A549 (cell line): Measurements from ENCODE around the gene CACNB1. TPM values are rescaled to one million over a fixed set of nuclear protein-coding genes. Genes with fewer than 3 reads are reported as not detected.
A peak's percentile ranks its signal among the peaks of the same experiment; 100 is the strongest.

Source experiments
- ATAC-seq, 2 experiments: fragments of 200-7000 bp in 1 of 2; fragments of >200 bp in 1 of 2; cut with Nextera tagmentation in 1 of 2; cut with Tn5 transposase in 1 of 2; 3 replicates each; pipeline versions ENCODE4 v1.8.0 to v1.9.1; 2018 to 2020; ENCODE audit warnings: mild to moderate bottlenecking in 1 of 2, moderate library complexity in 1 of 2
- CTCF ChIA-PET: fragments of 300-600 bp; sonication (Branson Sonifier 250); formaldehyde crosslinking; extraction: SDS; loops from one replicate; lab custom pipeline; 2021; ENCODE audit warnings: antibody characterized with exemption, inconsistent platforms; lab: Yijun Ruan, JAX
- POLR2A ChIA-PET: fragments of 350-600 bp; formaldehyde crosslinking; extraction: SDS; loops from one replicate; lab custom pipeline; 2021; ENCODE audit warnings: antibody characterized with exemption, inconsistent platforms; lab: Yijun Ruan, JAX
- DNase-seq, 2 experiments: peaks; one replicate each; pipeline versions ENCODE4 v3.0.0 to v3.0.0-alpha.2; 2011 to 2016; ENCODE audit warnings: low read depth in 1 of 2, low spot score in 1 of 2
- FAIRE-seq: peaks from 2 replicates; lab custom pipeline; 2011; peaks lifted over from hg19 to GRCh38; lab: Jason Lieb, UNC
- H3K27ac ChIP-seq, 2 experiments: fragments of >200 bp; sonication (Bioruptor Twin); formaldehyde crosslinking; 3 replicates each; pipeline ENCODE4 v1.5.1; 2016 to 2017
- H3K4me1 ChIP-seq: fragments of >200 bp; sonication (Bioruptor Twin); formaldehyde crosslinking; 3 replicates; pipeline ENCODE4 v1.6.1; 2016
- H3K4me2 ChIP-seq: fragments of >200 bp; sonication (Bioruptor Twin); formaldehyde crosslinking; 3 replicates; pipeline ENCODE4 v1.6.1; 2016
- H3K4me3 ChIP-seq: fragments of >200 bp; sonication (Bioruptor Twin); formaldehyde crosslinking; 3 replicates; pipeline ENCODE4 v1.5.1; 2016
- H3K9me3 ChIP-seq: fragments of >200 bp; sonication (Bioruptor Twin); formaldehyde crosslinking; 3 replicates; pipeline ENCODE4 v1.6.1; 2016
- BHLHE40 ChIP-seq: IDR thresholded peaks from 2 replicates; pipeline ENCODE4 v1.6.1; 2012; ENCODE audit warnings: low read depth, low read length, inconsistent platforms
- CBX8 ChIP-seq: fragments of 200-600 bp; sonication (generic); IDR thresholded peaks from 2 replicates; pipeline ENCODE4 v1.6.1; 2016
- CEBPB ChIP-seq, 2 experiments: fragments of >200 bp in 1 of 2; sonication (Bioruptor Twin) in 1 of 2; formaldehyde crosslinking in 1 of 2; IDR thresholded peaks; 2 replicates each; pipeline ENCODE4 v1.6.1; 2012 to 2016
- CHD2 ChIP-seq: fragments of 150-350 bp; IDR thresholded peaks from 2 replicates; pipeline ENCODE4 v1.6.1; 2014; ENCODE audit warnings: low read length; ENCODE audit not compliant: partially characterized antibody
- CTCF ChIP-seq: fragments of >200 bp; sonication (Bioruptor Twin); formaldehyde crosslinking; IDR thresholded peaks from 3 replicates; pipeline ENCODE4 v1.5.1; 2016
- EHF ChIP-seq: fragments of 250-450 bp; sonication (Bioruptor Pico); IDR thresholded peaks from 2 replicates; pipeline ENCODE4 v1.5.0; 2020; ENCODE audit warnings: mild to moderate bottlenecking
- ESRRA ChIP-seq: fragments of 150-350 bp; IDR thresholded peaks from 2 replicates; pipeline ENCODE4 v1.6.1; 2014; ENCODE audit warnings: mild to moderate bottlenecking, low read length, borderline replicate concordance
- FOSB ChIP-seq: fragments of 250-450 bp; sonication (Bioruptor Pico); IDR thresholded peaks from 2 replicates; pipeline ENCODE4 v1.5.0; 2020; ENCODE audit warnings: mild to moderate bottlenecking, moderate library complexity
- FOSL2 ChIP-seq, 2 experiments: fragments of 450-650 bp in 1 of 2; fragments of >200 bp in 1 of 2; sonication (Bioruptor Twin) in 1 of 2; formaldehyde crosslinking; IDR thresholded peaks; 2 replicates each; pipeline versions ENCODE4 v1.5.0 to v1.6.1; 2016 to 2020; ENCODE audit warnings: mild to moderate bottlenecking in 1 of 2, moderate library complexity in 1 of 2
- GATA3 ChIP-seq: IDR thresholded peaks from 2 replicates; pipeline ENCODE4 v1.6.1; 2012; ENCODE audit warnings: borderline replicate concordance
- HES2 ChIP-seq: fragments of >200 bp; sonication (Bioruptor Twin); formaldehyde crosslinking; IDR thresholded peaks from 2 replicates; pipeline ENCODE4 v1.6.1; 2016
- HMGXB4 ChIP-seq: fragments of 250-450 bp; sonication (Bioruptor Pico); IDR thresholded peaks from 2 replicates; pipeline ENCODE4 v1.5.0; 2021; ENCODE audit warnings: mild to moderate bottlenecking, moderate library complexity, borderline replicate concordance
- HOXA7 ChIP-seq: fragments of 250-450 bp; sonication (Bioruptor Pico); IDR thresholded peaks from 2 replicates; pipeline ENCODE4 v1.5.0; 2020; ENCODE audit warnings: mild to moderate bottlenecking, moderate library complexity
- JUN ChIP-seq, 2 experiments: fragments of >200 bp; sonication (Bioruptor Twin); formaldehyde crosslinking; IDR thresholded peaks; 2 replicates in 1 of 2; 3 replicates in 1 of 2; pipeline ENCODE4 v1.6.1; 2016 to 2017
- KDM1A ChIP-seq: fragments of 200-600 bp; sonication (generic); IDR thresholded peaks from 2 replicates; pipeline ENCODE4 v1.6.1; 2016; ENCODE audit warnings: low read depth, mild to moderate bottlenecking
- MYC ChIP-seq: IDR thresholded peaks from 2 replicates; pipeline ENCODE4 v1.6.1; 2012; ENCODE audit warnings: mild to moderate bottlenecking, inconsistent platforms, low read length, improper control_type of control experiment, borderline replicate concordance
- NFE2L2 ChIP-seq: fragments of 150-350 bp; conservative IDR thresholded peaks from 2 replicates; pipeline ENCODE4 v1.6.1; 2014; ENCODE audit warnings: low read length
- NR3C1 ChIP-seq: fragments of >200 bp; sonication (Bioruptor Twin); formaldehyde crosslinking; IDR thresholded peaks from 3 replicates; pipeline ENCODE4 v1.6.1; 2017
- PBX3 ChIP-seq: IDR thresholded peaks from 2 replicates; pipeline ENCODE4 v1.6.1; 2012
- POLR2A ChIP-seq: IDR thresholded peaks from 2 replicates; pipeline ENCODE4 v1.6.1; 2012; ENCODE audit warnings: mild to moderate bottlenecking, low read length
- RCOR1 ChIP-seq: fragments of 150-350 bp; IDR thresholded peaks from 2 replicates; pipeline ENCODE4 v1.6.1; 2014; ENCODE audit warnings: antibody characterized with exemption, low read length, low read depth
- REST ChIP-seq: fragments of 200-600 bp; sonication (generic); IDR thresholded peaks from 2 replicates; pipeline ENCODE4 v1.6.1; 2016; ENCODE audit warnings: antibody characterized with exemption, mild to moderate bottlenecking, moderate library complexity
- SMC3 ChIP-seq: fragments of >200 bp; sonication (Bioruptor Twin); formaldehyde crosslinking; IDR thresholded peaks from 3 replicates; pipeline ENCODE4 v1.6.1; 2018; ENCODE audit warnings: inconsistent platforms
- SREBF2 ChIP-seq: fragments of 450-650 bp; IDR thresholded peaks from 2 replicates; pipeline ENCODE4 v1.6.1; 2014; ENCODE audit warnings: mild to moderate bottlenecking, moderate library complexity
- TP53 ChIP-seq: fragments of 250-450 bp; sonication (Bioruptor Pico); IDR thresholded peaks from 2 replicates; pipeline ENCODE4 v1.5.0; 2021; ENCODE audit warnings: mild to moderate bottlenecking, moderate library complexity
- ZC3H11A ChIP-seq: fragments of 450-650 bp; IDR thresholded peaks from 2 replicates; pipeline ENCODE4 v1.6.1; 2014; ENCODE audit warnings: antibody characterized with exemption, mild to moderate bottlenecking
- ZNF302 ChIP-seq: fragments of 250-450 bp; sonication (Bioruptor Pico); IDR thresholded peaks from 2 replicates; pipeline ENCODE4 v1.9.0; 2021; ENCODE audit warnings: inconsistent platforms, mild to moderate bottlenecking, moderate library complexity
- WGBS: methylation state at CpG from one replicate; pipeline ENCODE4 v1.1.6; 2017; ENCODE audit errors: missing lambda C conversion rate; 5-methylcytosine and 5-hydroxymethylcytosine counted together
- polyA plus RNA-seq, 4 experiments: library from polyadenylated mRNA; depleted of rRNA in 3 of 4; stranded (reverse); fragments of >200 nt; fragmentation: RNase III in 1 of 4; extraction: RNeasy Plus Mini Kit Qiagen cat#74134 plus additional on column Dnase treatment in 1 of 4; gene quantifications; 2 replicates in 3 of 4; 3 replicates in 1 of 4; pipeline ENCODE4 v1.2.3, GENCODE V29; 2011 to 2017

Gene CACNB1
- polyA plus RNA-seq, 2 of the 4 experiments (the other 2 are of a cell fraction) = 3.6 to 3.9 TPM

GRCh38 chr17:39153599-39154051, 43.8 kb downstream of the CACNB1 start:
- WGBS = 2% methylated on average over 16 of the region's 16 CpGs
- DNase-seq = peak; percentile 90 to 94
- H3K9me3 ChIP-seq = no peaks in the 10 kb centered on the region
- CTCF ChIA-PET = interaction anchor here (0.6 to 30.5 kb wide), 94 partner anchors 8 to 570 kb away, joined by 3 to 612 read pairs (median 5); partner anchors contain the start of genes ARL5C, CACNB1, FBXO47 and LASP1
- H3K4me1 ChIP-seq = peaks cover 7% of the 10 kb centered on the region
- peak overlapping the region; percentile 76 to 87 for H3K27ac ChIP-seq
- TF ChIP-seq JUN (IDR thresholded peaks at IDR 0.05) = no peak
- TF ChIP-seq ESRRA = 0 out of 2 replicates have a peak, but pooled peaks have one; percentile 59
- TF ChIP-seq PBX3 = 0 out of 2 replicates have a peak, but pooled peaks have one; percentile 23
- no peak for TF ChIP-seq HOXA7 (CRISPR knock-in tag)
- TF ChIP-seq SMC3 = 0 out of 3 replicates have a peak, but pooled peaks have one; percentile 26
- TF ChIP-seq CEBPB (IDR thresholded peaks at IDR 0.05) = no peak
- peak; percentile 74; the same call in 1 of the 2 replicates for TF ChIP-seq HMGXB4
- TF ChIP-seq FOSL2 (IDR thresholded peaks at IDR 0.05) = no peak
- TF ChIP-seq FOSL2 (CRISPR knock-in tag; IDR thresholded peaks at IDR 0.05) = no peak
- TF ChIP-seq NR3C1 = no peak
- TF ChIP-seq SREBF2 = peak; percentile 98
- TF ChIP-seq RCOR1 = 0 out of 2 replicates have a peak, but pooled peaks have one; percentile 13
- peak; percentile 49 for FAIRE-seq
- H3K4me3 ChIP-seq = peak overlapping the region; percentile 89
- POLR2A ChIA-PET = interaction anchor here (0.6 to 2.3 kb wide), 12 partner anchors 9 to 401 kb away, joined by 3 to 21 read pairs (median 4); partner anchors contain the start of genes LASP1, PSMB3 and RPL19
- H3K4me2 ChIP-seq = peak overlapping the region; percentile 83
- peak; percentile 65 to 69 for ATAC-seq

GRCh38 chr17:39151943-39152818, 45.3 kb downstream of the CACNB1 start:
- CTCF ChIA-PET = interaction anchor here (0.6 to 30.5 kb wide), 82 partner anchors 9 to 485 kb away, joined by 3 to 612 read pairs (median 5); partner anchors contain the start of genes ARL5C, EPOP, FBXO47 and LASP1
- POLR2A ChIA-PET = interaction anchor here (0.6 to 2.3 kb wide), 9 partner anchors 8 to 400 kb away, joined by 3 to 21 read pairs (median 6); partner anchors contain the start of genes LASP1, PSMB3 and RPL19
- H3K9me3 ChIP-seq = no peaks in the 10 kb centered on the region
- ATAC-seq (peak in 1 of 2 experiments; percentile 4; a peak in 2 of 6 replicates), DNase-seq (peak in 1 of 2 experiments; percentile 54), FAIRE-seq (no peak)
- peak overlapping the region; percentile 83 for H3K4me2 ChIP-seq
- H3K4me1 ChIP-seq = peaks cover 7% of the 10 kb centered on the region
- 55% methylated on average over 23 of the region's 25 CpGs for WGBS
- H3K4me3 ChIP-seq = peak overlapping the region; percentile 89
- H3K27ac ChIP-seq = peak overlapping the region; percentile 37 to 72; a peak in 3 of 6 replicates
- TF ChIP-seq REST (no peak), CHD2 (no peak), JUN (IDR thresholded peaks at IDR 0.05) (no peak), CBX8 (no peak), MYC (no peak), BHLHE40 (no peak), TP53 (CRISPR knock-in tag) (no peak), EHF (CRISPR knock-in tag) (no peak), HES2 (no peak), GATA3 (no peak), KDM1A (no peak), ZNF302 (CRISPR knock-in tag) (no peak), NFE2L2 (no peak), FOSB (CRISPR knock-in tag) (no peak), CEBPB (IDR thresholded peaks at IDR 0.05) (no peak), POLR2A (no peak), ZC3H11A (no peak), CTCF (no peak)
